HPDE6-E6E7 (cell line): ENCODE measurements around the gene MEGF8.
"Not testable (repeated sequence)": the region's sequence is repeated elsewhere in the genome, so short reads cannot be mapped to it uniquely, and the experiment has no call there.

ENCODE experiments used
- DNase-seq: peaks from one replicate; pipeline ENCODE4 v3.0.0; 2011; ENCODE audit warnings: missing footprints; ENCODE audit errors: extremely low spot score

The MEGF8 gene

DNA sequence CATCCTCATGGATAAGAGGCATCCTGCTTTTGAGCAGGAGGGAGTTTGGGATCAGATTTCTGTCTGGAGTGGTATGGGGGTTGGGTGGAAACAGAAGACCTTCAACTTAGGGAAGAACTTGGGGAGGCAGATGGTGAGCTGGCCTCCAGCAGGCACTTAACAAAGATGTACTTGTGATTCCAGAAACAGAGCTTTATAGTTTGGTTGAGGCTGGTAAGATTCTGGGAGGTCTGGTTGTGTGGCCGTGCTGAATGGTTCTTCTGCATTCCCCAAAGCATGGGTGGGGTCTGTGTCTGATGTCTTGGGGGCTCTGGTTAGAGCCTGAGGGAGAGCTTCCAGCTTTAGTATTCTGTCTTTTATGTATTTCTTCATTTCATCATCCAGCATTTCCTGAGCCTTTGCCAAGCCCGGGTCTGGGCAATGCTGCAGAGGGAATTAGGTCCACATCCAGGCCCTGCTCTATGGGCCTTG is 4.8 kb downstream of the MEGF8 start:
- DNase-seq = no peak

DNA sequence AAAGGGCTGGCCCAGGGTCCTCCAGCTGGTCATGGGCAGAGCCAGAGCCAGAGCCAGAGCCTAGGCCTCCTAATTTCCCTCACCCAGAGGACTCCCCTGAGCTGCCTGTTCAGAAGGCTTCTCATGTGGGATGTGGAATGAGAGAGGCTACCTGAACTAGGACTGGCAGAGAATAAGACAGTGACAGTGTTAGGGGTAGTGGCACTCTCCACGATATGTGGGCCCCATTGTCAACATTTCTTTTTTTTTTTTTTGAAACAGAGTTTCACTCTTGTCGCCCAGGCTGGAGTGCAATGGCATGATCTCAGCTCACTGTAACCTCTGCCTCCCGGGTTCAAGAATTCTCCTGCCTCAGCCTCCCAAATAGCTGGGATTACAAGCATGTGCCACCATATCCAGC is 5.9 kb downstream of the MEGF8 start:
- DNase-seq = not testable (repeated sequence)

DNA sequence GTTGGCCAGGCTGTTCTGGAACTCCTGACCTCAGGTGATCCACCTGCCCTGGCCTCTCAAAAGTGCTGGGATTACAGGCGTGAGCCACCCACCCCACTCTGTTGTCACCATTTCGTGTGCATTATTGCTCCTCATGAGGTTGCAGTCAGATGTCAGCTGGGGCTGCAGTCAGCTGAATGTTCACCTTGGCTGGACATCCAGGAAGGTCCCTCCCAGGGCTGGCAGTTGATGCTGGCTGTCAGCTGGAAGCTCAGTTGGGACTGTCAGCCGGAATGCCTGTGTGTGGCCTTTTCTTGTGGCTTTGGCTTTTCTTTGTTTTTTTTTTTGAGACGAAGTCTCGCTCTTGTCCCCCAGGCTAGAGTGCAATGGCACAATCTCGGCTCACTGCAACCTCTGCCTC is 6.6 kb downstream of the MEGF8 start:
- DNase-seq = no peak

DNA sequence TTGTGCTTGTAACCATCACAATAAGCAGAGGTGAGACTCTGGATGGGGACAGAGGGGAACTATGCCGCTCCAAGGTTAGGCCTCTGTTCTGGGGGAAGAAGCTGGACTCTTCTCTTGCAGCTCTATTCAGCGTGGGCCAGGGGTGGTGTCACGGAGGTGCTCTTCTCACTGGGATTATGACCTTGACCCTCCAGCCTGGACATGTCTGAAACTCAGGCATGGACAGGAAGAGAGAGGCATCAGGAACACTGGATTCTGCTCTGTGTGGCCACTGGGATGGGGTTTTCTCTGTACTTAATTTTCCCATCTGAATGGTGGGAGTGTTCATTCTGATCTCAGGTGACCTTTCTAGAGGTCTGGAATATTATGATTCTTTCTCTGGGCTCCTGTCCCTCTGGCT is 7.6 kb downstream of the MEGF8 start:
- DNase-seq = no peak

DNA sequence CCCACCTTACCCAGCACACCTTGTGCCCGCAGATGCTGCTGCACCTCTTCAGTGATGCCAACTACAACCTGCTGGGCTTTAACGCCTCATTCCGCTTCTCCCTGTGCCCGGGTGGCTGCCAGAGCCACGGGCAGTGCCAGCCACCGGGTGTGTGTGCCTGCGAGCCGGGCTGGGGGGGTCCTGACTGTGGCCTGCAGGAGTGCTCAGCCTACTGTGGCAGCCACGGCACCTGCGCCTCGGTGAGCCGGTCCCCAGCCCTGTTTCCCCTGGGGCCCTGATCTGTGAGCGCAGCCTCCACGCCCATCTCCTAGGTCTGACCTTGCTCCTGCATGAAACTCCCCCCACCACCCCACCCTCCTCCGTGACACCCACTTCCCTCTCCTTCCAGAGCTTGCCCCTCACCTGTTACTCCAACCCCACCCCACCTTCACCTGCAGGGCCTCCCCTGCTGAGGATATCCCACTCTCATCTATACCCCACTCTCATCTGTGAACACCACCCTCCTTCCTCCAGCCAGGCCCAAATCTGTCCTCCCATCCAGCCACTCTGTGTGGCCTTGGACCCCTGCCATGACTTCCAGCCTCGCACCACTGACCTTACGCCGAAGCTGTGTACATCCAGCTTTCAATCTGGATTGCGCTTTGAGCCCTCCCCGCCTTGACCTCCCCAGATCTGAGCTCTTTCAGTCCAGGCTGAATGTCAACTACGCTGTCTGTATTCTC is 8.7 kb downstream of the MEGF8 start:
- no peak for DNase-seq

DNA sequence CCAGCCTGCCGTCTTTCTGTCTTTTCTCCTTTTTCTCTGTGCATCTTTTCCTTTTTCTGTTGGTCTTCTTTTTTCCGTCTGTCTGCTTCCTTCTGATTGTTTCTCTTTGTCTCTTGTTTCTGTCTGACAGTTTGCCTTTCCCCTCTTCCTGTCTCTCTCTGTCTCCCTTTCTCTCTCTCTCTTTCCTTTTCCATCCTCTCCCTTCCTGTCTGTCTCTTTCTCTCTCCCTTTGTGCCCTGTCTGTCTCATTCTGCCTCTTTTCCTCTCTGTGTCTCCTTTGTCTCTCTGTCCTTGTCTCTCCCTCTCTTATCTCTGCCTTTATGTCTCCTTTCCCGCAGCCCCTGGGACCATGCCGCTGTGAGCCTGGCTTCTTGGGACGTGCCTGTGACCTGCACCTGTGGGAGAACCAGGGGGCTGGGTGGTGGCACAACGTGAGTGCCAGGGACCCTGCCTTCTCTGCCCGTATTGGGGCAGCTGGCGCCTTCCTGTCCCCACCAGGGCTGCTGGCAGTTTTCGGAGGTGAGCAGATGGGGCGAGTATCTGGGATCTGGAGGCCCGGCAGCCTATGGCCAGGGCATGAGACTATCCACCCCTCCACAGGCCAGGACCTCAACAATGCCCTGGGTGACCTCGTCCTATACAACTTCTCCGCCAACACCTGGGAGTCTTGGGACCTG is 9.4 kb downstream of the MEGF8 start:
- DNase-seq = no peak

DNA sequence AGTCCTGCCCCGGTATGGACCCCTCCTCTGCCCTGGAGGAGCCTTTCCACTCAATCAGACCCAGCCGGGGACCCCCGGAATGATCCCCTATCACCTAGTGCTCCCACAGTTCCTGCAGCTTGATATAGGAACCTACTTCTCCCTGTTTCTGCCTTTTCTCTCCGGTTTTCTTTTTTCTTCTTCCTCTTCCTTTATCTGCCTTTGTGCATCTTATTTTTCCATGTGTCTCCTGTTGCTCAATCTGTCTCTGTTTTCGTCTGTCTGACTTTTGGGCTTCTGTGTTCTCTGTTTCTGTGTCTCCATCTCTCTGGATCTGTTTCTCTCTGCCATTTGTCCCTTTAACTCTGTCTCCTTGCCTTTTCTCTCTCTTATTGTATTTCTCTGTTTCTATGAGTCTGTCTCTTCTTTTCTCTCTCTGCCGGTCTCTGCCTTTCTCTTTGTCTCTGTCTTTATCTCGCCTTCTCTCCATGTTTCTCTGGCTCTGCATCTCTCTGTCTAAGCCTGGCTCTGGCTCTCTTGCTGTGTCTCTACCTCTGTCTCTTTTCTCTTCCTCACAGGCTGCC is 10.0 kb downstream of the MEGF8 start:
- no peak for DNase-seq

DNA sequence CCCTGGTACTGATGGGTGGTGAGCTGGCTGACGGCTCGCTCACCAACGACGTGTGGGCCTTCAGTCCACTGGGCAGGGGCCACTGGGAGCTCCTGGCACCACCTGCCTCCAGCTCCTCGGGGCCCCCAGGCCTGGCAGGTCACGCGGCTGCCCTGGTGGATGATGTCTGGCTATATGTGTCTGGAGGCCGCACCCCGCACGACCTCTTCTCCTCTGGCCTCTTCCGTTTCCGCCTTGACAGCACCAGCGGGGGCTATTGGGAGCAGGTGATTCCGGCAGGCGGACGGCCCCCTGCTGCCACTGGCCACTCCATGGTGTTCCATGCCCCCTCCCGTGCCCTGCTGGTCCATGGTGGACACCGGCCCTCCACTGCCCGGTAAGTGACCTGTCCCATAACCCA is 10.5 kb downstream of the MEGF8 start:
- DNase-seq = no peak

DNA sequence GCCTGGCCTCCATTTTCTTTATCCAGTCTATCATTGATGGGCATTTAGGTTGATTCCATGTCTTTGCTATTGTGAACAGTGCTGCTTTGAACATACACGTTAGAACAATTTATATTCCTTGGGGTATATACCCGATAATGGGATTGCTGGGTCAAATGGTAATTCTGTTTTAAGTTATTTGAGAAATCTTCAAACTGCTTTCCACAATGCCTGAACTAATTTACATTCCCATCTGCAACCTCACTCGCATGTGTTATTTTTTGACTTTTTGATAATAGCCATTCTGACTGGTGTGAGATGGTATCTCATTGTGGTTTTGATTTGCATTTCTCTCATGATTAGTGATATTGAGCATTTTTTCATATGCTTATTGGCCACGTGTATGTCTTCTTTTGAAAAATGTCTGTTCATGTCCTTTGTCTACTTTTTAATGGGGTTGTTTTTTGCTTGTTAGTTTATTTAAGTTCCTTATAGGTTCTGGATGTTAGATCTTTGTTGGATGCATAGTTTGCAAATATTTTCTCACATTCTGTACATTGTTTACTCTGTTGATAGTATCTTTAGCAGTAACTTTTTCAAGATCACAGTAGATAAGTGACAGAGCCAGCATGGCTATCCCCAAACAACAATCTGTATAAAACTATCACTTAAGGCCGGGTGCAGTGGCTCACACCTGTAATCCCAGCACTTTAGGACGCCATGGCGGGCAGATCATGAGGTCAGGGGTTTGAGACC is 13.9 kb downstream of the MEGF8 start:
- DNase-seq = not testable (repeated sequence)

DNA sequence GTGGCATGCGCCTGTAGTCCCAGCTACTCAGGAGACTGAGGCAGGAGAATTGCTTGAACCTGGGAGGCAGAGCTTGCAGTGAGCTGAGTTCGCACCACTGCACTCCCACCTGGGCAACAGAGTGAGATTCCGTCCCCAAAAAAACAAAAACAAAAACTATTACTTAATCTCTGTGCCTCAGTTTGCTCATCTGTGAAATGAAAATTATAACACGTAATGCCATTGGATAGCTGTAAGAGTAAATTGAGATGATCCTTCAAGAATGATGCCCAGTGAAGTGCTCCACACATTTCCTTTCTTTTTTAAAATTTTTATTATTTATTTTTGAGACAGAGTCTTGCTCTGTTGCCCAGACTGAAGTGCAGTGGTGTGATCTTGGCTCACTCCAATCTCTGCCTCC is 14.5 kb downstream of the MEGF8 start:
- DNase-seq = not testable (repeated sequence)

DNA sequence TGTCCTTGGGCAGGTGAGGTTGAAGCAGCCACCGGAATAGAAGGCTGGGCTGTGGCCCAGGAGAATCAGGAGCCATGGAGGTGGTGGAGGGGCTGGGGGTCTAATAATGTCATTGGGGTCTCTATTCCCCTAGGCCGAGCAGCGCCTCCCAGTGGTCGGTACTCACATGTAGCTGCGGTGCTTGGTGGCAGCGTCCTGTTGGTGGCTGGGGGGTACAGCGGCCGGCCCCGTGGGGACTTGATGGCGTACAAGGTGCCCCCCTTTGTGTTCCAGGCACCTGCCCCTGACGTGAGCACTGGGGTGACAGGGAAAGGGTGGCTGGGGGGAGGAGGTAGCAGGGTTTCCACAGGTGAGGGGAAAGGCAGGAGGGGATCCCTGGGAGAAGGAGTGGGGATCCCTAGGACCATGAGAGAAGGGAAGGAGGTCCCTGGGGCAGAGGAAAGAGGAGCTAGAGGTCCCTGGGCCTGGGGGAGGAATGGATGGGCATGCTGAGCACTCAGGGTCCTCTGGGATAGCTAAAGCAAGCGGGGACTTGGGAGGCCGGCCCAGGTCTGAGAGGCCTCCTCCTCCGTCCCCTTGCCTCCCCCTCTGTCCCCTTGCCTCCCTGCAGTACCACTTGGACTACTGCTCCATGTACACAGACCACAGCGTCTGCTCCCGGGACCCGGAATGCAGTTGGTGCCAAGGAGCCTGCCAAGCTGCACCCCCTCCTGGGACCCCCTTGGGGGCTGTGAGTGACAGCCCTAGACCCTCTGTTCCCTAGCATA is 18.1 kb downstream of the MEGF8 start:
- no peak for DNase-seq

DNA sequence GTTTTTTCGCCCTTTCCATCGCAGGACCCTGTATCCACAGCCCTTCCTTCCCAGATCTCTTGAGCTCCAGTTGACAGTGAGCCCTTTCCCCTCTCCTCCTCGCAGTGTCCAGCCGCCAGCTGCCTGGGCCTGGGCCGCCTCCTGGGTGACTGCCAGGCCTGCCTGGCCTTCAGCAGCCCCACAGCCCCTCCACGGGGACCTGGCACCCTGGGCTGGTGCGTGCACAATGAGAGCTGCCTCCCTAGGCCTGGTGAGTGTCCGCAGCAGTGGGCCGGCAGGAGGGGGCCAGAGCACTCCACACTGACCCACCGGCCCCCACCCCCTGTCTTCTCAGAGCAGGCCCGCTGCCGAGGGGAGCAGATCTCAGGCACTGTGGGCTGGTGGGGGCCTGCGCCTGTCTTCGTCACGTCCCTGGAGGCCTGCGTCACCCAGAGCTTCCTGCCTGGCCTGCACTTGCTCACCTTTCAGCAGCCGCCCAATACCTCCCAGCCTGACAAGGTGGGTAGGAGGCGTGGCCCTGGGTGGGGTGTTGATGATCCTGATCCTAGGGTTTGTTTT is 19.0 kb downstream of the MEGF8 start:
- no peak for DNase-seq

DNA sequence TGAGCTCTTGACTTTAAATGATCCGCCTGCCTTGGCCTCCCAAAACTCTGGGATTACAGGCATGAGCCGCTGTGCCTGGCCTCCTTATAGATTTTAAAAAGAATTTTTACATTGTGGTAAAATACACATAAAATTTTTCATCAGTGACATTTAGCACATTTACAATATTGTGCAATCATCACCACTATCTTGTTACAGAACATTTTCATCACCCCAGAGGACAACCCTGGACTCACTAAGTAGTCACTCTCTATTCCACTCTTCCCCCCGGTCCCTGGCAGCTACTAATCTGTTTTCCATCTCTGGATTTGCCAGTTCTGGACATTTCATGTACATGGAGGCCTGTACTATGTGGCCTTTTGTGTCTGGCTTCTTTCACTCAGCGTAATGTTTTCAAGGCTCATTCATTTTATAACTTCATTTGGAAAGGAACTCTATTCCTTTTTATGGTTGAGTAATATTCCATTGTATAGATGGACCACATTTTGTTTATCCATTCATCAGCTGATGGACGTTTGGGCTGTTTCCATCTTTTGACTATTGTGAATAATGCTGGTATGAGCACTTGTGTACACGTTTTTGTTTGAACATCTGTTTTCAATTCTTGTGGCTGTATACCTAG is 19.9 kb downstream of the MEGF8 start:
- no peak for DNase-seq

DNA sequence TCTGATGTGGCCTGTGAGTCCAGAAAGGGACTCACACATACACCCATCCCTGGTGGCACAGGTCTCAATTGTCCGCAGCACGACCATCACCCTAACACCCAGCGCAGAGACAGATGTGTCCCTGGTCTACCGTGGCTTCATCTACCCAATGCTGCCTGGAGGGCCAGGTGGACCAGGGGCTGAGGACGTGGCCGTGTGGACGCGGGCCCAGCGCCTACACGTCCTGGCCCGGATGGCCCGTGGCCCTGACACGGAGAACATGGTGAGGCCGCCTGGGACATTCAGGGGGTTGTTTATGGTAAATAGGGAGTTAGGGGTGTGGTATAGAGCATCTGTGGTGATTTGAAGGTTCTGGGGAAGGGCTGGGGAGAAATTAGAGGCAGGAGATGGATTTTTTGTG is 22.8 kb downstream of the MEGF8 start:
- no peak for DNase-seq

DNA sequence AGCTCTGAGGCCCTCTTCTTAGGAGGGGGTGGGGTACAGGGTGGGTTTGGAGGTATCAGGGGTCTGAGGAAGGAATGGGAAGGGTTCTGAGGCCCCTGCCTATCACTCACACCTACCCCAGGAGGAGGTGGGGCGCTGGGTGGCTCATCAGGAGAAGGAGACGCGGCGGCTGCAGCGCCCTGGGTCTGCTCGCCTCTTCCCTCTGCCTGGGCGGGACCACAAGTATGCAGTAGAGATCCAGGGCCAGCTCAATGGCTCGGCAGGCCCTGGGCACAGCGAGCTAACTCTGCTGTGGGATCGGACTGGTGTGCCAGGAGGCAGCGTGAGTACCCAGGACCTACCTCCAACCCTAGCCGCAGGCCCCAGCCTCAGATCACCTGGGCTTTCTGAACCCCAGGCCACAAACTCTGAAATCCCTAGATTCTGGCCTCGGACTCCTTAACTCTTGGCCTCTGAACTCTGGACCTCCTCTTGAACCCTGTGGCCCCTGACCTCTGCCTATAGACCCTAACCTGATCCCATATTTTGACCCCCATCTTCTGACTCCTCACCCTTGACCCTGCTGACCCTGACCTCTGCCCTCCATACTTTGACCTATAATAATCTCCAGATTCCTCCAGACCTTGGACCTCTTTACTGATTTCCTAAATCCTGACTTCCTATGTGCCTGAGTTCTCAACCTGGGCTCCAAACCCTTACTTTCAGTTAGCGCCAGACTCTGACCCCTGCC is 24.1 kb downstream of the MEGF8 start:
- no peak for DNase-seq

DNA sequence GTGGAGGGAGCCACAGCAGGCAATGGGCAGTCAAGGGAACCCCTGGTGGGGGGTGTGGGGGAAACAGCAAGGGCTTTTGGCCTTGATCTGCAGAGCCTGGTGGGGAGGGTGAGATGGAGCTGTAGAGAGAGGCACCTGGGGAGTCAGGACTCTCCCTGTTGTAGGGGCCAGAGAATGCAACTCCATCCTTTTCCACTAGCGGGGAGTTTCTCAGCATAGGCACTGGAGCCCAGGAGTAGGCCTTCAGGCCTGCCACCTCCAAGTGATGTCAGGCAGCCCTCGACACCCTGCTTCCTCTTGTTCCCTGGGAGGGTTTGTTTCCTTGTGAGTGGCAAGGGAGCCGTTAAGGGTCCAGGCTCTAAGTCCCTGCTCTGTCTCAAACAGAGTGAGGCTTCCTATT is 25.0 kb downstream of the MEGF8 start:
- no peak for DNase-seq

DNA sequence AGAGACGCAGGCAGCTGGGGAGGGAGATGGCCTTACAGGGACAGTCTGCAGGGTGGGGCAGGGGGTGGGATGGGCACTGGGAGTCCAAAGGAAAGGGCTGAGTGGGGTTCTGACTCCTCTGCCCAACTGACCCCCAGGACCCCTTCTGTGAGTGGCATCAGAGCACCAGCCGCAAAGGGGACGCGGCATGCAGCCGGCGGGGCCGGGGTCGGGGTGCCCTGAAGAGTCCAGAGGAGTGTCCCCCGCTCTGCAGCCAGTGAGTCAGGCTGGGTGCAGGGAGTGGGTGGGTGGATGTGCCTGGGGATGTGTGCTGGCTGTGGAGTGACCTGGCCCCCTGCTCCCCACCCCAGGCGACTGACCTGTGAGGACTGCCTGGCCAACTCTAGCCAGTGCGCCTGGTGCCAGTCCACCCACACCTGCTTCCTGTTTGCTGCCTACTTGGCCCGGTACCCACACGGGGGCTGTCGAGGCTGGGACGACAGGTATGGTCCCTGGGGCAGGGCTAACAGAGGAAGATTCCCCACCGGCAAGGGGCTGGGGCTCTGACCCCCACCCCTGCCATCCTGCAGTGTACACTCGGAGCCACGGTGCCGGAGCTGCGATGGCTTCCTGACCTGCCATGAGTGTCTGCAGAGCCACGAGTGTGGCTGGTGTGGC is 25.8 kb downstream of the MEGF8 start:
- no peak for DNase-seq

DNA sequence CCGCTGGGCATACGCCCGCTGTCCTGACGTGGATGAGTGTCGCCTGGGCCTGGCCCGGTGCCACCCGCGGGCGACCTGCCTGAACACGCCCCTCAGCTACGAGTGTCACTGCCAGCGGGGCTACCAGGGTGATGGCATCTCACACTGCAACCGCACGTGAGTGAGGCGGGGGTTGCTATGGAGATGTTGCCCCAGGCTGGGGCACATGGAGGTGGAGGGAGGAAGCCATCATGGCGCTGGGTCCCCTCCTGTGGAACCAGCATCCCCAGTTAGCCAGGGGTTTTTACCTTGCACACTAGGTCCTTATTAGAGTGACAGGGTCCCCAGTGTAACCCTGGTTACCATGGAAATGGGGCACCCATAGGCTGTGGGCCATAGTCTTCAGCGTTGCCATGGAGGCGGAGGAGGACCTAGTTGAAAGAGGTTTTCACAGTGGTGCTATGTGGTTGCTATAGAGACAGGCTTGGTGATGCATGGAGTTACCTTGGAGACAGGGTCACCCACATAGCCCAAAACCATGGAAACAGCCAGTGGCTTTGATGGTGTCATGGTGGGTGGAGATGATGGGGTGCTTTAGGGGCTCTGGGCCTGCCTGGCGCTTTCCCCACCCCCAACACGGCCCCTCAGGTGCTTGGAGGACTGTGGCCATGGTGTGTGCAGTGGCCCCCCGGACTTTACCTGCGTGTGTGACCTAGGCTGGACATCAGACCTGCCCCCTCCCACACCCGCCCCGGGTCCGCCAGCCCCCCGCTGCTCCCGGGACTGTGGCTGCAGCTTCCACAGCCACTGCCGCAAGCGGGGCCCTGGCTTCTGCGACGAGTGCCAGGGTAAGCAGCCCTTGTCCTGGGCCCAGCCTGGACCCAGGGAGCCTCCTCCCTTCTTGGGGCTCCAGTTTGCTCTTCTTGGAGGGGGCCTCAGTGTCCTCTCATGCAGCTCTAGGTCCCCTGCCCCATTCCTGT is 27.1 kb downstream of the MEGF8 start:
- DNase-seq = no peak
